ENCODE results near the gene TBC1D5.

- TF ChIP-seq CTCF (IDR thresholded peaks at IDR 0.05) (no peak), POLR2A (IDR thresholded peaks at IDR 0.05) (no peak), POLR2AphosphoS5 (IDR thresholded peaks at IDR 0.05) (no peak), EP300 (IDR thresholded peaks at IDR 0.05; ENCODE audit: low read depth) (no peak)
Measured at GRCh38 chr3:17753632-17753992, 11.2 kb upstream of the TBC1D5 start.
